ENCODE data around the gene PPT1. TPM values are rescaled to one million over a fixed set of nuclear protein-coding genes. Genes with fewer than 3 reads are reported as not detected.

Gene PPT1
- total and polyA plus RNA-seq, 2 of the 4 experiments (the other 2 are of a cell fraction), result 22.7 to 55.4 TPM

- Histone ChIP-seq H2BK15ac (ENCODE audit: low read depth, low read length) (no peak overlapping the region; the same call in 2 of the 3 replicates), H3K36me3 (ENCODE audit: control insufficient read depth, insufficient read depth, low read length) (peaks cover 18% of the 10 kb centered on the region), H3K4me1 (ENCODE audit: control insufficient read depth, insufficient read depth, low read length) (peaks cover 5% of the 10 kb centered on the region; the same call in 1 of the 2 replicates), H3K23ac (ENCODE audit: low read depth, low read length) (no peak overlapping the region), H2AK9ac (replicated peaks; ENCODE audit: low read depth, low read length, poor library complexity) (no peak overlapping the region), H3K79me1 (ENCODE audit: low read depth in 1 of 2, low read length in 2 of 2) (peaks cover 27 to 38% of the 10 kb centered on the region in 2 experiments), H2BK120ac (ENCODE audit: low read depth, low read length) (no peak overlapping the region), H2BK20ac (ENCODE audit: low read depth, low read length) (no peak overlapping the region), H3K4me2 (ENCODE audit: low read depth, low read length) (no peak overlapping the region), H3K4me3 (ENCODE audit: insufficient read depth, low read depth, low read length) (no peak overlapping the region), H3K9ac (ENCODE audit: low read depth, low read length) (no peak overlapping the region), H4K8ac (ENCODE audit: low read depth in 2 of 2, low read length in 2 of 2) (no peak overlapping the region), H4K5ac (ENCODE audit: low read depth, low read length) (no peak overlapping the region), H3K4ac (ENCODE audit: low read depth, low read length) (no peak overlapping the region), H3K14ac (replicated peaks; ENCODE audit: low read depth, low read length) (no peak overlapping the region), H2BK5ac (ENCODE audit: low read depth, low read length, poor library complexity, severe bottlenecking) (peak overlapping the region; percentile 56), H3K56ac (ENCODE audit: extremely low read depth, insufficient read depth, low read length) (no peak overlapping the region), H4K91ac (ENCODE audit: insufficient read depth, low read depth, low read length) (no peak overlapping the region), H2AK5ac (ENCODE audit: low read depth, low read length) (no peak overlapping the region), H3K9me3 (ENCODE audit: control insufficient read depth, insufficient read depth, low read length) (no peaks in the 10 kb centered on the region), H3K18ac (ENCODE audit: low read depth, low read length) (no peak overlapping the region), H2AFZ (replicated peaks; ENCODE audit: low read length, poor library complexity) (no peak overlapping the region), H4K20me1 (ENCODE audit: insufficient read depth, low read length) (peaks cover 5% of the 10 kb centered on the region; the same call in 1 of the 2 replicates), H3K27ac (ENCODE audit: insufficient read depth, low read length) (no peak overlapping the region), H3K9me1 (ENCODE audit: insufficient read depth, low read length) (peaks cover 14% of the 10 kb centered on the region), H3K27me3 (ENCODE audit: control insufficient read depth, insufficient read depth, low read length) (no peaks in the 10 kb centered on the region)
- no peak for TF ChIP-seq MAZ (IDR thresholded peaks at IDR 0.05; ENCODE audit: borderline replicate concordance, low read depth, low read length)
- TF ChIP-seq RFX5 (IDR thresholded peaks at IDR 0.05; ENCODE audit: low read depth, low read length), result no peak
- no peak for TF ChIP-seq ELK1 (IDR thresholded peaks at IDR 0.05; ENCODE audit: borderline replicate concordance, low read depth, low read length)
- TF ChIP-seq POLR2A (IDR thresholded peaks at IDR 0.05; ENCODE audit: low read depth, low read length), result no peak
- TF ChIP-seq RAD21 (IDR thresholded peaks at IDR 0.05; ENCODE audit: low read length), result no peak
- TF ChIP-seq RCOR1 (IDR thresholded peaks at IDR 0.05; ENCODE audit: insufficient replicate concordance, low read length), result no peak
- TF ChIP-seq SMC3 (IDR thresholded peaks at IDR 0.05; ENCODE audit: low read depth, low read length), result no peak
- no peak for TF ChIP-seq MXI1 (IDR thresholded peaks at IDR 0.05; ENCODE audit: borderline replicate concordance, low read depth, low read length)
- no peak for TF ChIP-seq USF2 (IDR thresholded peaks at IDR 0.05; ENCODE audit: low read depth, low read length)
- peak; percentile 91 for TF ChIP-seq NFE2L2 (IDR thresholded peaks at IDR 0.05; ENCODE audit: low read depth, low read length)
- peak; percentile 45; the same call in 1 of the 2 replicates for TF ChIP-seq MAFK (IDR thresholded peaks at IDR 0.05; ENCODE audit: low read depth, low read length)
- dilution Hi-C loops (cut with HindIII; ENCODE audit: low sequenced_read_pairs, unreplicated experiment), result no loop called here
- CTCF ChIA-PET, result no interaction called here
- POLR2A ChIA-PET (ENCODE audit: unreplicated experiment), result no interaction called here
- WGBS, 2 experiments (ENCODE audit: extremely low coverage in 2 of 2, insufficient read length in 1 of 2), result 100% methylated on average over 1 of the region's 6 CpGs; no CpG with 5 or more reads in 1 of the 2 experiments
- DNase-seq, result peak; percentile 49
- in situ Hi-C loops (cut with MboI; ENCODE audit: low sequenced_read_pairs), result no loop called here
- peak; percentile 33 for ATAC-seq (ENCODE audit: low read depth)
- intact Hi-C loops (cut with micrococcal nuclease), result no loop called here
- no TSS peak for BruUV-seq (replicated peaks)
These were observed 4.1 kb downstream of the PPT1 start for GRCh38 chr1:40092706-40093639.
